ENCODE data around the gene NCF2. TPM values are rescaled to one million over a fixed set of nuclear protein-coding genes. Genes with fewer than 3 reads are reported as not detected.
A peak's percentile ranks its signal among the peaks of the same experiment; 100 is the strongest.

Gene NCF2
- total and polyA plus RNA-seq, 2 donors (not counting 3 experiments of a cell fraction or from before 2014, with no cell fraction given), result 0.03 TPM; not detected in 1

DNA sequence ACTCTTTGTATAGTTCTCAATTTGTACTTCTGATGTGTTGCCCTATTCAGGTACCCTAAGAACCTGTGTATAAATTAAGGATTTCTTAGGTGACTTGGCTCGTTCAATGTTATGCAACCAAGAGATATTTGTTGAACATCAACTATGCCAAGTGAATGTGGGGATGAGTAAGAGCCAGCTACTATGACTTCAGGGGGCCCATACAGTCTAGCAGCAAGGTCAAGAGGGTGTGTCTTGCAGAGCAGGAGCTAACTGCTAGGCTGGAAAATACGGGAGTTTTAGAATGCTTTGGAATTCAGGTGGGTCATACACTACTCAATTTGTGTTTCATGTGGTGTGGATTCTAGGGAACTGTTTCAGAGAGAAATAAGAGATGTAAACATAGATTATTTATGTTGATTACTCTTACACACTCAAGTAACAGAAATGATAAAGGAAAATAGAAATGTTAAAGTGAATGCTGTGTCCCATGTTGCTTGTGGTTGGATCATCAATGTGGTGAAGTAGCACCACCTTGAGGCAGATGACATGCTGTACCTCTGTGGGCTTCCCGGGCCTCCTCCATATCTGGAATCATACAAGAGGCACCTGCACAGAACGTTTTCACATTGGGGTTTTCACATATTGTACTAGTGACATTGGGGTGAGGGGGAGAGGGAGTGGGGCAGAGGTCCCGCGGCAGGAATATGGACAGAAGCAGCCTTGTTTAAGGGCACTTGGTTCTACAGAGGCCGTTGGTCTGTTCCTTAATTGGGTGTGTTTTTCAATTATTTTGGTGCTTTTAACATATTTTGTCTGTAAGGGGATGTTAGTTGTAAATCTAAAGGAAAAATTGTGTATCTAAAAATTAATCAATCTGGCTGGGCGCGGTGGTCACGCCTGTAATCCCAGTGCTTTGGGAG, 32.9 kb upstream of the NCF2 start:
- dilution Hi-C loops (cut with MboI; ENCODE audit: extremely low pct_ligation_motif_present, low sequenced_read_pairs) (no loop called here), intact Hi-C loops (cut with micrococcal nuclease) (loop anchor here (1.0 kb wide), 3 partner anchors 153 to 661 kb away; no protein-coding TSS in a partner anchor)
- FAIRE-seq (no peak), DNase-seq (ENCODE audit: low read depth, low spot score) (peak; percentile 56)
- no peak overlapping the region for H3K4me2 ChIP-seq (ENCODE audit: insufficient read depth, low read length)
- BruUV-seq (replicated peaks), result no TSS peak
- POLR2A ChIA-PET, result no interaction called here
- H3K27me3 ChIP-seq (ENCODE audit: control insufficient read depth in 2 of 2, insufficient read depth in 2 of 2, low read length in 2 of 2), result no peaks in the 10 kb centered on the region
- peaks cover 4 to 7% of the 10 kb centered on the region in 2 experiments for H3K36me3 ChIP-seq (ENCODE audit: control insufficient read depth in 2 of 2, extremely low read depth in 1 of 2, insufficient read depth in 2 of 2, low read length in 2 of 2)
- H3K4me3 ChIP-seq (replicated peaks in 1 of 3; ENCODE audit: insufficient read depth in 1 of 3, low read depth in 1 of 3, low read length in 3 of 3), result no peak overlapping the region
- H2AFZ ChIP-seq (ENCODE audit: low read depth, low read length), result no peak overlapping the region
- no peak overlapping the region for H3K9ac ChIP-seq (replicated peaks; ENCODE audit: extremely low read depth, insufficient read depth, low read length)
- H3K9me3 ChIP-seq (replicated peaks; ENCODE audit: control insufficient read depth, insufficient read depth, low read length), result no peaks in the 10 kb centered on the region
- no peaks in the 10 kb centered on the region for H3K9me1 ChIP-seq (replicated peaks; ENCODE audit: control insufficient read depth, extremely low read depth, insufficient read depth, low read length)
- TF ChIP-seq MYC (IDR thresholded peaks at IDR 0.05; ENCODE audit: low read depth, low read length), result no peak
- TF ChIP-seq, protein P1, sequence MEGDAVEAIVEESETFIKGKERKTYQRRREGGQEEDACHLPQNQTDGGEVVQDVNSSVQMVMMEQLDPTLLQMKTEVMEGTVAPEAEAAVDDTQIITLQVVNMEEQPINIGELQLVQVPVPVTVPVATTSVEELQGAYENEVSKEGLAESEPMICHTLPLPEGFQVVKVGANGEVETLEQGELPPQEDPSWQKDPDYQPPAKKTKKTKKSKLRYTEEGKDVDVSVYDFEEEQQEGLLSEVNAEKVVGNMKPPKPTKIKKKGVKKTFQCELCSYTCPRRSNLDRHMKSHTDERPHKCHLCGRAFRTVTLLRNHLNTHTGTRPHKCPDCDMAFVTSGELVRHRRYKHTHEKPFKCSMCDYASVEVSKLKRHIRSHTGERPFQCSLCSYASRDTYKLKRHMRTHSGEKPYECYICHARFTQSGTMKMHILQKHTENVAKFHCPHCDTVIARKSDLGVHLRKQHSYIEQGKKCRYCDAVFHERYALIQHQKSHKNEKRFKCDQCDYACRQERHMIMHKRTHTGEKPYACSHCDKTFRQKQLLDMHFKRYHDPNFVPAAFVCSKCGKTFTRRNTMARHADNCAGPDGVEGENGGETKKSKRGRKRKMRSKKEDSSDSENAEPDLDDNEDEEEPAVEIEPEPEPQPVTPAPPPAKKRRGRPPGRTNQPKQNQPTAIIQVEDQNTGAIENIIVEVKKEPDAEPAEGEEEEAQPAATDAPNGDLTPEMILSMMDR (IDR thresholded peaks at IDR 0.05; ENCODE audit: extremely low read depth in 1 of 2, insufficient read depth in 1 of 2, low read depth in 1 of 2, low read length in 2 of 2), result peak; percentile 34 to 45
- peaks cover 3% of the 10 kb centered on the region for H3K79me2 ChIP-seq (ENCODE audit: control insufficient read depth, insufficient read depth, low read length)
- CTCF ChIA-PET, result interaction anchor here (1.0 kb wide), 2 partner anchors 14 to 660 kb away, joined by 3 to 5 read pairs; no protein-coding TSS in a partner anchor
- H3K27ac ChIP-seq (ENCODE audit: insufficient read depth, low read depth, low read length), result no peak overlapping the region
- peaks cover 4% of the 10 kb centered on the region for H3K4me1 ChIP-seq (ENCODE audit: control insufficient read depth, extremely low read depth, insufficient read depth, low read length)
- H4K20me1 ChIP-seq (replicated peaks; ENCODE audit: control insufficient read depth, extremely low read depth, insufficient read depth, low read length), result peaks cover 2% of the 10 kb centered on the region

DNA sequence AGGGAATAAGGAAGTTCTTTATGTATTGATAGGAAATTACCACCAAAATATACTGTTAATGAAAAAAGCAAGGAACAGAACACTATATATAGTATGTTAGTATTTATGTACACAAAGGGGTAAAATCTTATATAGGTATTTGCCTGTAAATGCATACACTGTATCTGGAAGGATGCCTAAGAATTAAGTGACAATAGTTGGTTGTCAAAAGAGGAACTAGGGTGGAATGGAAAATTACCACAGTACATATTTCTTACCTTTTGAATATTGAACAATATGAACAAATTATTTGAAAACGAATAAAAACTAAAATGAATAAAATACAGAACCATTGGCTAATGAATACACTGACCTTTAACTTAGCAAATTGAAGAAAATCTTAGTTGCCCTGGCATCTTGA, 31.8 kb upstream of the NCF2 start:
- Histone ChIP-seq H3K27me3 (ENCODE audit: control insufficient read depth in 2 of 2, insufficient read depth in 2 of 2, low read length in 2 of 2) (no peaks in the 10 kb centered on the region), H3K9ac (replicated peaks; ENCODE audit: extremely low read depth, insufficient read depth, low read length) (no peak overlapping the region), H3K9me3 (replicated peaks; ENCODE audit: control insufficient read depth, insufficient read depth, low read length) (no peaks in the 10 kb centered on the region), H3K4me3 (replicated peaks in 1 of 3; ENCODE audit: insufficient read depth in 1 of 3, low read depth in 1 of 3, low read length in 3 of 3) (no peak overlapping the region), H3K9me1 (replicated peaks; ENCODE audit: control insufficient read depth, extremely low read depth, insufficient read depth, low read length) (no peaks in the 10 kb centered on the region), H3K27ac (ENCODE audit: insufficient read depth, low read depth, low read length) (no peak overlapping the region), H3K4me2 (ENCODE audit: insufficient read depth, low read length) (no peak overlapping the region), H3K79me2 (ENCODE audit: control insufficient read depth, insufficient read depth, low read length) (no peaks in the 10 kb centered on the region), H4K20me1 (replicated peaks; ENCODE audit: control insufficient read depth, extremely low read depth, insufficient read depth, low read length) (peaks cover 2% of the 10 kb centered on the region), H3K36me3 (ENCODE audit: control insufficient read depth in 2 of 2, extremely low read depth in 1 of 2, insufficient read depth in 2 of 2, low read length in 2 of 2) (peaks cover 4 to 7% of the 10 kb centered on the region in 2 experiments), H3K4me1 (ENCODE audit: control insufficient read depth, extremely low read depth, insufficient read depth, low read length) (no peaks in the 10 kb centered on the region), H2AFZ (ENCODE audit: low read depth, low read length) (no peak overlapping the region)
- intact Hi-C loops (cut with micrococcal nuclease), result no loop called here
- FAIRE-seq, result no peak
- dilution Hi-C loops (cut with MboI; ENCODE audit: extremely low pct_ligation_motif_present, low sequenced_read_pairs), result no loop called here
- no TSS peak for BruUV-seq (replicated peaks)
- no peak for DNase-seq (ENCODE audit: low read depth, low spot score)
- no peak for TF ChIP-seq FOS (IDR thresholded peaks at IDR 0.05; ENCODE audit: borderline replicate concordance, insufficient read depth, low read length)
- no peak for TF ChIP-seq GATA2 (IDR thresholded peaks at IDR 0.05; ENCODE audit: insufficient read depth, insufficient read length, low read depth, low read length)
- no peak for TF ChIP-seq MYC (IDR thresholded peaks at IDR 0.05; ENCODE audit: low read depth, low read length)
- no peak for TF ChIP-seq EZH2 (IDR thresholded peaks at IDR 0.05; ENCODE audit: borderline replicate concordance, low read depth, low read length, severe bottlenecking)
- TF ChIP-seq, protein P2, sequence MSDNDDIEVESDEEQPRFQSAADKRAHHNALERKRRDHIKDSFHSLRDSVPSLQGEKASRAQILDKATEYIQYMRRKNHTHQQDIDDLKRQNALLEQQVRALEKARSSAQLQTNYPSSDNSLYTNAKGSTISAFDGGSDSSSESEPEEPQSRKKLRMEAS (IDR thresholded peaks at IDR 0.05; ENCODE audit: insufficient read depth, insufficient read length), result no peak
- no peak for TF ChIP-seq POLR2AphosphoS5 (IDR thresholded peaks at IDR 0.05; ENCODE audit: insufficient read depth, low read depth, low read length)
- TF ChIP-seq, protein P1 (IDR thresholded peaks at IDR 0.05; ENCODE audit: extremely low read depth in 1 of 2, insufficient read depth in 1 of 2, low read depth in 1 of 2, low read length in 2 of 2), result no peak
- TF ChIP-seq JUN (IDR thresholded peaks at IDR 0.05; ENCODE audit: borderline replicate concordance, insufficient read depth, insufficient read length, low read depth), result no peak
- TF ChIP-seq POLR2A (IDR thresholded peaks at IDR 0.05; ENCODE audit: low read depth, low read length), result no peak
- CTCF ChIA-PET, result interaction anchor here (1.0 kb wide), 1 partner anchor 659 kb away, joined by 3 read pairs; no protein-coding TSS in a partner anchor
- POLR2A ChIA-PET, result no interaction called here

Measured in endothelial cell of umbilical vein (primary cell).